Measurements from ENCODE around the gene C20orf96.
"Not testable (repeated sequence)": the region's sequence is repeated elsewhere in the genome, so short reads cannot be mapped to it uniquely, and the experiment has no call there.

The C20orf96 gene

GRCh38 chr20:227439-228105, 63.0 kb downstream of the C20orf96 start:
- TF ChIP-seq, protein P1, sequence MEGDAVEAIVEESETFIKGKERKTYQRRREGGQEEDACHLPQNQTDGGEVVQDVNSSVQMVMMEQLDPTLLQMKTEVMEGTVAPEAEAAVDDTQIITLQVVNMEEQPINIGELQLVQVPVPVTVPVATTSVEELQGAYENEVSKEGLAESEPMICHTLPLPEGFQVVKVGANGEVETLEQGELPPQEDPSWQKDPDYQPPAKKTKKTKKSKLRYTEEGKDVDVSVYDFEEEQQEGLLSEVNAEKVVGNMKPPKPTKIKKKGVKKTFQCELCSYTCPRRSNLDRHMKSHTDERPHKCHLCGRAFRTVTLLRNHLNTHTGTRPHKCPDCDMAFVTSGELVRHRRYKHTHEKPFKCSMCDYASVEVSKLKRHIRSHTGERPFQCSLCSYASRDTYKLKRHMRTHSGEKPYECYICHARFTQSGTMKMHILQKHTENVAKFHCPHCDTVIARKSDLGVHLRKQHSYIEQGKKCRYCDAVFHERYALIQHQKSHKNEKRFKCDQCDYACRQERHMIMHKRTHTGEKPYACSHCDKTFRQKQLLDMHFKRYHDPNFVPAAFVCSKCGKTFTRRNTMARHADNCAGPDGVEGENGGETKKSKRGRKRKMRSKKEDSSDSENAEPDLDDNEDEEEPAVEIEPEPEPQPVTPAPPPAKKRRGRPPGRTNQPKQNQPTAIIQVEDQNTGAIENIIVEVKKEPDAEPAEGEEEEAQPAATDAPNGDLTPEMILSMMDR (IDR thresholded peaks at IDR 0.05): no peak
- H2AFZ ChIP-seq: no peak overlapping the region
- H3K4me3 ChIP-seq (ENCODE audit: low read depth, low read length): no peak overlapping the region
- H3K4me2 ChIP-seq (ENCODE audit: low read length): no peak overlapping the region
- H3K9me3 ChIP-seq (ENCODE audit: control insufficient read depth, low read length): no peaks in the 10 kb centered on the region
- peaks cover 3% of the 10 kb centered on the region for H3K27me3 ChIP-seq (ENCODE audit: control insufficient read depth, insufficient read depth, low read length)
- no peak overlapping the region for H3K9ac ChIP-seq
- H3K27ac ChIP-seq: no peak overlapping the region
- H3K36me3 ChIP-seq (ENCODE audit: control insufficient read depth, insufficient read depth, low read length): no peaks in the 10 kb centered on the region
- no peaks in the 10 kb centered on the region for H3K79me2 ChIP-seq
- no peaks in the 10 kb centered on the region for H3K4me1 ChIP-seq

GRCh38 chr20:226958-227357, 63.6 kb downstream of the C20orf96 start, which contains the start of gene DEFB129:
TSS of gene DEFB129 (plus strand) at chr20:227258. CDS start at chr20:227289, 31 bp downstream.
- Histone ChIP-seq H3K27ac (no peak within 1 kb of the TSS), H3K9ac (no peak within 1 kb of the TSS), H3K4me2 (ENCODE audit: low read length) (no peak within 1 kb of the TSS), H3K36me3 (ENCODE audit: control insufficient read depth, insufficient read depth, low read length) (no peaks in the 10 kb centered on the region), H3K4me1 (no peaks in the 10 kb centered on the region), H2AFZ (no peak within 1 kb of the TSS), H3K79me2 (no peaks in the 10 kb centered on the region), H3K27me3 (ENCODE audit: control insufficient read depth, insufficient read depth, low read length) (peaks cover 3% of the 10 kb centered on the region), H3K9me3 (ENCODE audit: control insufficient read depth, low read length) (no peaks in the 10 kb centered on the region), H3K4me3 (ENCODE audit: low read depth, low read length) (no peak within 1 kb of the TSS)
- TF ChIP-seq, protein P1 (IDR thresholded peaks at IDR 0.05): no peak

DNA sequence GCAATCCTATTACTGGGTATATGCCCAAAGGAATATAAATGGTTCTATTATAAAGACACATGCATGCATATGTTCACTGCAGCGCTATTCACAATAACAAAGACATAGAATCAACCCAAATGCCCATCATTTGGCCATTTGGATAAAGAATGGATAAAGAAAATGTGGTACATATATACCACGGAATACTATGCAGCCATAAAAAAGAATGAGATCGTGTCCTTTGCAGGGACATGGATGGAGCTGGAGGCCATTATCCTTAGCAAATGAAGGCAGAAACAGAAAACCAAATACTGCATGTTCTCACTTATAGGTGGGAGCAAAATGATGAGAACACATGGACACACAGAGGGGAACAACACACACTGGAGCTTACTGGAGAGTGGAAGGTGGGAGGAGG, 64.7 kb downstream of the C20orf96 start:
- H3K27ac ChIP-seq; H3K4me3 ChIP-seq (ENCODE audit: low read depth, low read length); H3K27me3 ChIP-seq (ENCODE audit: control insufficient read depth, insufficient read depth, low read length); H3K79me2 ChIP-seq; H3K4me1 ChIP-seq; H2AFZ ChIP-seq; H3K4me2 ChIP-seq (ENCODE audit: low read length); H3K36me3 ChIP-seq (ENCODE audit: control insufficient read depth, insufficient read depth, low read length); H3K9me3 ChIP-seq (ENCODE audit: control insufficient read depth, low read length); H3K9ac ChIP-seq: not testable (repeated sequence)

DNA sequence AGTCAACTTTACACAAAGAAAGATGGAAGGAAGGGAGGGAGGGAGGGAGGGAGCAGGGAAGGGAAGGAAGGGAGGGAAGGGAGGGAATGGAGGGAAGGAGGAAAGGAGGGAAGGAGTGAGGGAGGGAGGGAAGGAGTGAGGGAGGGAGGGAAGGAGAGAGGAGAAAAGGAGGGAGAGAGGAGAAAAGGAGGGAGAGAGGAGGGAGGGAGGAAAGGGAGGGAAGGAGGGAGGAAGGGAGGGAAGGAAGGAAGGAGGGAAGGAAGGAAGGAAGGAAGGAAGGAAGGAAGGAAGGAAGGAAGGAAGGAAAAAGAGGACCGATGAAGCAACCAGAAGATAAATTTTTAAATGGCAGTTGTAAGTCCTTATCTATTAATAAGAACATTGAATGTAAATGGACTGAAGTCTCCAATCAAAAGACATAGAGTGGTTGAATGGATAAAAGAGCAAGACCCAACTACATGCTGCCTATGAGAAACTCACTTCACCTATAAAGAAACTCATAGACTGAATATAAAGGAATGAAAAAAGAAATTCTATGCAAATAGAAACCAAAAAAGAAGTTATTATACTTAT, 69.2 kb downstream of the C20orf96 start:
- Histone ChIP-seq H3K79me2 (no peaks in the 10 kb centered on the region), H2AFZ (no peak overlapping the region), H3K27me3 (ENCODE audit: control insufficient read depth, insufficient read depth, low read length) (peaks cover 3% of the 10 kb centered on the region), H3K27ac (no peak overlapping the region), H3K4me1 (no peaks in the 10 kb centered on the region), H3K9me3 (ENCODE audit: control insufficient read depth, low read length) (no peaks in the 10 kb centered on the region), H3K4me2 (ENCODE audit: low read length) (no peak overlapping the region), H3K9ac (no peak overlapping the region), H3K4me3 (ENCODE audit: low read depth, low read length) (no peak overlapping the region), H3K36me3 (ENCODE audit: control insufficient read depth, insufficient read depth, low read length) (no peaks in the 10 kb centered on the region)
- TF ChIP-seq, protein P1 (IDR thresholded peaks at IDR 0.05): no peak

All from parathyroid adenoma (tissue), 2 donors.